Keratinocyte (primary cell): ENCODE measurements around the gene SLC36A3.

Experiments used
- EZH2 ChIP-seq: IDR thresholded peaks from one replicate; pipeline ENCODE4 v1.6.1; 2012; ENCODE audit warnings: inconsistent platforms, mild to moderate bottlenecking, low read length, moderate library complexity
- TF ChIP-seq, protein P1 (sequence below), 3 experiments: IDR thresholded peaks in 1 of 3; conservative IDR thresholded peaks in 1 of 3; optimal IDR thresholded peaks in 1 of 3; 2 replicates in 2 of 3; 3 replicates in 1 of 3; pipeline versions ENCODE3 to v1.5.1; 2011; ENCODE audit warnings: low read length in 3 of 3, mild to moderate bottlenecking in 3 of 3, moderate library complexity in 2 of 3, control low read depth in 1 of 3, inconsistent platforms in 1 of 3; ENCODE audit not compliant: insufficient read depth in 2 of 3; ENCODE audit errors: extremely low read depth in 1 of 3

DNA sequence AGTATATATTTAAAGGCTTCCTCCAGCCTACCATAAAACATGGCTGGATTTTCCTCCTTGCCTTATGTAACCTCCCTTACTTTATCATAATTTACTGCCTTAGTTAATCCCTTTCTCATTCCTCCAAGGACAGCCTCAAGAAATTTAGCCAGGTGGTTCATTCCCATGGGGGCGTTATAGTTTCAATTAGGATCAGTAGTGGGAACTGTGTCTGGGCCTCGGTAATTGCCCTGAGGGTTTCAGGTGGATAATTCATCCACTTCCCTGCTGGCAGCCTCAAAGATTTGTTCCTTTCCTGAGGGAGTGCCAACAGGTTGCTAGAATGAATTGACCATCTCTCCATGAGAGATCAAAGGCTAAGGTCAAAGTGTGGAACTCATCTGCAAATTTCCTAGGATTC lies 54.9 kb downstream of the SLC36A3 start:
- TF ChIP-seq, protein P1, sequence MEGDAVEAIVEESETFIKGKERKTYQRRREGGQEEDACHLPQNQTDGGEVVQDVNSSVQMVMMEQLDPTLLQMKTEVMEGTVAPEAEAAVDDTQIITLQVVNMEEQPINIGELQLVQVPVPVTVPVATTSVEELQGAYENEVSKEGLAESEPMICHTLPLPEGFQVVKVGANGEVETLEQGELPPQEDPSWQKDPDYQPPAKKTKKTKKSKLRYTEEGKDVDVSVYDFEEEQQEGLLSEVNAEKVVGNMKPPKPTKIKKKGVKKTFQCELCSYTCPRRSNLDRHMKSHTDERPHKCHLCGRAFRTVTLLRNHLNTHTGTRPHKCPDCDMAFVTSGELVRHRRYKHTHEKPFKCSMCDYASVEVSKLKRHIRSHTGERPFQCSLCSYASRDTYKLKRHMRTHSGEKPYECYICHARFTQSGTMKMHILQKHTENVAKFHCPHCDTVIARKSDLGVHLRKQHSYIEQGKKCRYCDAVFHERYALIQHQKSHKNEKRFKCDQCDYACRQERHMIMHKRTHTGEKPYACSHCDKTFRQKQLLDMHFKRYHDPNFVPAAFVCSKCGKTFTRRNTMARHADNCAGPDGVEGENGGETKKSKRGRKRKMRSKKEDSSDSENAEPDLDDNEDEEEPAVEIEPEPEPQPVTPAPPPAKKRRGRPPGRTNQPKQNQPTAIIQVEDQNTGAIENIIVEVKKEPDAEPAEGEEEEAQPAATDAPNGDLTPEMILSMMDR (optimal IDR thresholded peaks at IDR 0.05 in 1 of 3, IDR thresholded peaks at IDR 0.05 in 1 of 3, conservative IDR thresholded peaks at IDR 0.05 in 1 of 3; ENCODE audit: extremely low read depth in 1 of 3, insufficient read depth in 2 of 3, low read length in 3 of 3): no peak
- TF ChIP-seq EZH2: no peak
